ENCODE results near the gene XRN1.
"Not testable (repeated sequence)": the region's sequence is repeated elsewhere in the genome, so short reads cannot be mapped to it uniquely, and the experiment has no call there.

XRN1 gene

DNA sequence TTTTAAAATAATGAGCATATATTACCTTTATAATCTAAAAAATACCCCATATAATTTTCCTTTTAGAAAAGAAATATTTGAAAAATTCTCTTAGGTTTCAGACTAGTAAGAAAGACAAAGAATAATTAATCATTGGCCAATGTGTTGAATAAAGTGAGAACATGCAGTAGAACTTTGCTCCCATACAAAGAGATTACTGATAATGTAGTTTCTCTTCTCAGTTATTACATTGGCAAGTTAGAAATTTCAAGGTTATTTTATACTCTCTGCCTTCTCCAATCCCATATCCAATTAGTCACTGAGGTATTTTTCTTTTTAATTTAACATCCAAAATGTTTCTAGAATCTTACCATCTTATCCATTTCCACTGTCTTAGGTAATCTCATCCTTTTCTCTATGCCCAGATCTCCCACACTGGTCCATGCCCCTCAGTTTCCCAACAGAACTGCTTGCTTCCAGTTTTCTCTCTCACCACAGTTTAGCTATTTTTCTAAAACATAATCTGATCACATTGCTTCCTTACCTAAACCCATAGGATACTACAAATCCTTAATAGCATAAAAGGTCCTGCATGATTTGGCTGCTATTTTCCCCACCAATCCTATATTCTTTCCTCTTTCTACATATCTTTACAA is 10.8 kb downstream of the XRN1 start:
- DNase-seq: no peak

DNA sequence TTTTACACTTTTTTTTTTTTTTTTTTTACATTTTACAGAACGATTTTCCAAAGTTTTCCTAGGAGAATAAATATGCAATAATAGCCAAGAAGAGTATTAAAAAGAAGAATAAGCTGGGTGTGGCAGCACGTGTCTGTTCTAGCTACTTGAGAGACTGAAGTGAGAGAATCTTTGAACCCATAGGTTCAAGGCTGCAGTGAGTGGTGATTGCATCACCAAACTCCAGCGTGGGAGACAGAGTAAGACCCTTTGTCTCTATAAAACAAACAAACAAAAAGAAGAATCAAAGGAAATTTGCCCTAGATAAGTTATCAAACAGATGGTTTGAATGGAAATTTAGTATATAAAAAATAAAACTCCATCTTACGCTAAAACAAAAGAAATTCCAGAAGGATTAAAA is 13.3 kb downstream of the XRN1 start:
- DNase-seq: no peak

DNA sequence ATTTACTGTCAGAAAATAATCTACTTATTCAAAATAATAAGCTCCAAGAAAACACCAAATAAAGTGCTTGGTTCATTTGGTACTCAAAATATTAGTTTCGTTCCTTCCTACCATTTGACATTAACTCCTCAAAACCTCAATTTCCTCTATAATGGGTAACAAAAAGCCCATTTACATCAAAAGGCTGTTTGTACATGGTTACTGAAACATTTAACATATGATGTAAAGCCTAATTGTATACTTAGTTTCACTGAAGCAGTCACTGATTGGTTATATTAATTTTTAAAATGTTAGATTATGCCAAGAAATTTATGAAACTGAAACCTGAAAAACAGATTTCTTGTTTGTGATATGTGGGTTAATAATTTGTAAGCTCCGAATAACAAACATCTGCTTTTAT is 14.7 kb downstream of the XRN1 start:
- no peak for DNase-seq

DNA sequence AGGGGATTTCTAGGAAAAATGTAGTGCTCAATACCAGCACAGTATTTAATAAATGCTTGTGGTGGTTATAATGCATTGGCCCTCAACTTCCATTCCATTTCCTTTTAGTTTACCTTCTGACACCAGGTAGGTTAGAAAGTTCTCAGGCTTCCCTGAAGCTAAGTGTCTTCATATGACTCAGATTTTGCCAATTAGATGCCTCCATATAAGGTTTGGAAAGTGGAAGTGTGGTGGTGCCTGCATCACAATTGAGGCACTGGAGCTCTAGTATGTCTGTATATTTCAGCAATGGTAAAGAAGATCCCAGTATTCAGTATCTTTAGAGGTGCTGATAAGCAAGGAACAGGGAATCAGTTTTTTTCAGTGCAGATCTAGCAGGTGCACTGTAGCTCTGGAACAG is 18.3 kb downstream of the XRN1 start:
- no peak for DNase-seq

DNA sequence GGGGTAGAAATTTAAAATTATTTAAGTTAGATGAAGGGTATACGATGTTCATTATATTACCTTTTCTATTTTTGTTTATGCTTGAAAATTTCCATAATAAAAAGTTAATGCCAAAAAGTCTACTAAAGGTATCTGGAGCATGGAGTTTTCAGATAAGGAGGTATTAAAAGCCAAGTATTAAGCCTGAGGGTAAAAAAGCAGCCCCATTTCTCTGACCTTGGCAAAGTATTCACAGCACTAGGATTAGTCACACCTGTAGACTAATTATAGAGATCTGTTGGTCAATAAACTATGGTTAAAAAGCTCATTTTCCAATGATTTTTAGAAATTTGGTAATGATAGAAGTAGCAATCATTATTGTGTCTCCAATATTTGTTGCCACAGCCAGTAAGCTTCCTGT is 23.1 kb downstream of the XRN1 start:
- DNase-seq: no peak

DNA sequence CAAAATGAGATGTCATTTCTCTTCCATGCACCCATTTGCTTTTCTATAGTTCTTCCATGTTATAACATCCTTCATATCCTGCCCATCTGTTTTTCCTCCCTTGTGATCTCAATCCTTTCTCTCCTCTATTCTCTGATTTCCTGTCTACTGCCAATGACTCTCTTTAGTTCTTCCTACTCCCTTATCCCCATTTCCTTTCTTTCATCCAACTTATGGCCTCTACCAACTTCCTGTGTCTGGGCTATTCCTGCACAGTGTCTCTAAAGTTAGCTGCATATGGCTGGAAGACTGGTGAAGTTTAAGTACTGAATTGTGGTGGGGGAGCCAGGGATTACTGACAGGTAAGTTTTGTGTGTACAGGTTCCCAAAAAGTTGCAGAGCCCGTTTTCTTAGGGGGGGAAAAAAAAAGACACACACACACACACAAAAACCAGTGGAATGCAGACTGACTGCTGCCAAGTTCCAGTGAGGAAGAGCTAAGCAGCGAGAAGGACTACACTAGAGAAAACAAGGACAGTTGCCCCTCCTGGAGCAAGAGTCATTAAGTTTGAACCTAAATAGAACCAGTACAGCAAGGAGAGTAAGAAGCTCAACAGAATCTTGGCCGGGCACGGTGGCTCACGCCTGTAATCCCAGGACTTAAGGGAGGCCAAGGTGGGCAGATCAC is 28.8 kb downstream of the XRN1 start:
- no peak for DNase-seq

DNA sequence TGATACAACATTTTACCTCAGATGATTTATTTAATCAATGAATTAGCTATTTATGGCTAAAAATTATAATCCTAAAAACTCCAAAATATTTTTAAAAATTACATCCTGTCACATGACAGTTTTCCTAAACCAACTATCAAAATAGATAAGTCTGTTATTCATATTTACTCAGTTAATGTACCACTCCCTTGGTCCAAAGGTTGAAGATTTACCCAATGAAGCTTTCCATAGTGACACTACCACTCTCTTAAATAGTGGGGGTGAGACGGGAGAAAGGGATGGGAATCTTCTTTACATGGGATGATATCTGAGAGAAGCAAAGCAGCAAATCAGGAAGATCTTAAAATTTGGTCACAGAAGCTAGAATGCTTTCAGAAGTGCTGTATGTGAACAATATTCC is 30.5 kb downstream of the XRN1 start:
- DNase-seq: no peak

DNA sequence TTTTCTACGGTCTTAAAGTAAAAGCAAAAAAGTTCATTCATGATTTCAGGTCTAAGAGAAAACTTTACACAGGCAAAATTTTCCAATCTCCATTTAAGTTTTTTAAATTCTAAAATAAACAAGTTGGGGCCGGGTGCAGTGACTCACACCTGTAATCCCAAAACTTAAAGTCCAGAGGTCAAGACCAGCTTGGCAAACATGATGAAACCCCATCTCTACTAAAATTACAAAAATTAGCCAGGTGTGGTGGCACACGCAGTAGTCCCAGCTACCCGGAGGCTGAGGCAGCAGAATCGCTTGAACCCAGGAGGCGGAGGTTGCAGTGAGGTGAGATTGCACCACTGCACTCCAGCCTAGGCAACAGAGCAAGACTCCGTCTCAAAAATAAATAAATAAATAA is 47.3 kb downstream of the XRN1 start:
- DNase-seq: not testable (repeated sequence)

DNA sequence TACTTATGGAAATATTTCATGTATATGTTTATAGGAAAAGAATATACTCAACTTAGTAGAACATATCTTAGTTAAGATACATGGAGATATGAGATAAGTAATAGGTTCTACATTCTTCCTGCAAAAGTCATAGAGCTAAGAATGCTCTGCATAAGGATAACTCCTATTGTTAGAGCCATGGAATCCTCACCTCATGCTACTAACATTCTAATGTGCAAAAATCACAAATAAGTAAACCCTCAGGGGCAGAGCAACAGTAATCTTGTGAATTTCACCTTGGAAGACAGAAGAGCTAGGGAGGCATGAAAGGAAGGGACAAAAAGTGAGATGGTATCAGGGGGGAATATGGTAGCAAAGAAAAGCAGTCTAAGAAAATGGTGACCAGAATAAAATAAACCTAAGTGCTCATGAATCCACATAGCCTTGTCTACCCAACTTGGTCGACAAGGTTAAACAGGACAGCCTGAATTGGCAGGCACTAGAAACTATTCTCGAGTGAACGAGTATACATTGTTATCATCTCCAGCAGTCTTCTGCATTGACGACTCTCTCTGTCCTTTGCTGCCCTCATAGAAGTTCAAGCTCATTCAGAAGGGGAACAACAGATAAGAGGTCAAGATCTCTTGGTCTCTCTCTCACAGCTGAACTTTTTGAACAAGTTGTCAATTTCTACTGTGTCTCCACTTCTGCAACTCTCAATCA is 52.8 kb downstream of the XRN1 start:
- no peak for DNase-seq

DNA sequence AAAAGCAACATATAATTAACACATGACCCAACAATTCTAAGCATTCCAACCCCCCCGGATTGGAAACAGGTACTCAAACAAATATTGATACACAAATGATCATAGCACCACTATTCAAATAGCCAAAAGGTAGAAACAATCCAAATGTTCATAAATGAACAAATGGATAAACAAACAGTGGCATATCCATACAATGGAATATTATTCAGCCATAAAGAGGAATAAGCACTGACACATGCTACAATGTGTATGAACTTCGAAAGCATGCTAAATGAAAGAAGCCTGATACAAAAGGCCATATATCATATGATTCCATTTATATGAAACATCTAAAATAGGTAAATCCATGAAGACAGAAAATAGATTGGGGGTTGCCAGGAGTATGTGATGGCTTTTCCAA is 62.8 kb downstream of the XRN1 start:
- DNase-seq: no peak

DNA sequence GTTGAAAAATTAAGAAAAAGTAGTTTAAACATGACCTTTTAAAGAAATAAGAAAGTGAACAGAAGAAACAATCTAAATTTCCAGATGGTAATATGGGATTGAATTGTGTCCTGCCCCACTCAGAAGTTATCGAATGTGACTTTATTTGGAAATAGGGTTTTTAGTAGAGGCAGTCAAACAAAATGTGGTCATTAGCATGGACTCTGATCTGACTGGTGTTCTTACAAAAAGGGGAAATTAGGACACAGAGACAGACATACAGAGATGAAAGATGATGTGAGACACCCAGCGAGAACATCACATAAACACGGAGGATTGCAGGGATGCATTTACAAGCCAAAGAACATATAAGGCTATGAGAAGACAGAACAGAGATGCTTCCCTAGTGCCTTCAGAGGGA is 73.2 kb downstream of the XRN1 start:
- DNase-seq: no peak

DNA sequence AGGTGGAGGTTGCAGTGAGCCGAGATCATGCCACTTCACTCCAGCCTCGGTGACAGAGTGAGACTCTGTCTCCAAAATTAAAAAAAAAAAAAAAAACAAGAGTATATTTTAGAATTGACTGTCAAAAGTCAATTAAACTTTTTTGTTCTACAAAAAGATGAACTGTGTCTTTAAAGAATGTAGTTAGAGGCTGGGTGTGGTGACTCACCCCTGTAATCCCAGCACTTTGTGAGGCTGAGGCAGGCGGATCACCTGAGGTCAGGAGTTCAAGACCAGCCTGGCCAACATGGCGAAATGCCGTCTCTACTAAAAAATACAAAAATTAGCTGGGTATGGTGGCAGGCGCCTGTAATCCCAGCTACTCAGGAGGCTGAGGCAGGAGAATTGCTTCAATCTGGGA is 78.3 kb downstream of the XRN1 start:
- DNase-seq: not testable (repeated sequence)

DNA sequence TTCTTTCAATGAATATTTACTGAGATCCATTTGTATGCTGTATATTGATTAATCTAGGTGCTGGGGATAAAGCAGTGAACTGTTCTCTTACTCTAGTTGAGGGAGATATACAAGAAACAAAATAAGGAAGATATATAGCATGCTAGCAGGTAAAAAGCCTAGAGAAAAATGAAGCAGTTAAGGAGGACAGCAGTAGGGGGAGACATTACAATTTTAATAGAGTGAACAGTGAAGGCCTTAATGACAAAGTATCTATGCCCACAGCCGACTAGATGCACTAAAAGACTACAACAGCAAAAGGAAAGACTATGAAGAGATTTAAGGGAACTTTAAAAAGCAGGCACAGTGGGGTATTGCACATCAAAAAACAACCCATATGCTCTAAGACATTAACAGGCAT is 81.4 kb downstream of the XRN1 start:
- no peak for DNase-seq

DNA sequence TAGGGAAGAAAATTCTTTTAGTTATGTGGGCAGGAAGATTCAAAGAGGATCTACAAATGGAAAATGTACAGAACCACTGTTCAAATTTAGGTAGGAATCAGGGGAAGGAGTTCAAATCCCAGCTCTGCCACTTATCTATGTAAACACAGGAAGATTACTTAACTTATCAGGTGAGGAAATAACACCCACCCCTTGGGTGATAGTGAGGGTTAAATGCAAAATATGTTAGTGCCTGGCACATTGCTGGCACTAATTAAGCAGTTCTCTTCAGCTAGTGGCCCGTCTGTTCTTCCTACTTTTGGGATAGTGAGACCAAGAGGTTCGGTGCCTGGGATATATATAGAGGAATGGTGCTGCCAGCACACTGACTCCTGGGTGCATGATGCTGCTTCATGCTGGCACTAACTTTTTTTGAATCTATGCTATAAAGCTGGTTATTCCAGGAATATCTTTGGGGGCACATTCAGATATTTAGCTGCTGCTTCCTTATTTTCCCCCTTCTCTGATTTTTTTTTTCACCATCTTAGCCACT is 83.8 kb downstream of the XRN1 start:
- no peak for DNase-seq

DNA sequence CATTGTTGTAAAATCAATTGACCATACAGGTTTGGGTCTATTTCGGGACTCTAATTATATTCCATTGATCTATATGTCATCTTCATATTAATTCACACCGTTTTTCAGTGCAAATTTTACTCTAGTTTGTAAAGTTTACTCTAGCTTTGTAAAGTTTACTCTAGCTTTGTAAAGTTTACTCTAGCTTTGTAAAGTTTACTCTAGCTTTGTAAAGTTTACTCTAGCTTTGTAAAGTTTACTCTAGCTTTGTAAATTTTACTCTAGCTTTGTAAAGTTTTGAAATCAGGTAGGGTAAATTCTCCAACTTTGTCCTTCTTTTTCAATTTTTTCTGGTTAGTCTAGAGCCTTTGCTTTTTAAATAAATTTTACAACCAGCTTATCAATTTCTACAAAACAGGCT is 84.4 kb downstream of the XRN1 start:
- DNase-seq: not testable (repeated sequence)

DNA sequence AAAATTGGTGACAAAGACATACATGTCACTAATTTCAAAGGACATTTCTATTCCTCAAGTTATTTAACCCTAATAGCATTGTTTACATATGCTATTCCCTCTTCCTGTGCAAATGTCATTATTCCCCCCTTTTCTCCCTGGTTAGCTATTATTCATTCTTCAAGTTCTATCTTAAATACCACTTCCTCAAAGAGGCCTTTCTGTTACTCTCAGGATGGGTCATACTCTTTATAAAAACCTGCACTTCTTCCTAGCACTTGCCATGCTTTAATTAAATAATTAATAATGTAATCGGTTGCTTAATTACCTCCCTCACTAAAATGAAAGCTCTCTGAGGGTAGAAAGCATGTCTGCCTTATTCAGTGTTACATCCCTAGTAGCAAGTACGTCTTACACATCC is 88.5 kb downstream of the XRN1 start:
- DNase-seq: no peak

DNA sequence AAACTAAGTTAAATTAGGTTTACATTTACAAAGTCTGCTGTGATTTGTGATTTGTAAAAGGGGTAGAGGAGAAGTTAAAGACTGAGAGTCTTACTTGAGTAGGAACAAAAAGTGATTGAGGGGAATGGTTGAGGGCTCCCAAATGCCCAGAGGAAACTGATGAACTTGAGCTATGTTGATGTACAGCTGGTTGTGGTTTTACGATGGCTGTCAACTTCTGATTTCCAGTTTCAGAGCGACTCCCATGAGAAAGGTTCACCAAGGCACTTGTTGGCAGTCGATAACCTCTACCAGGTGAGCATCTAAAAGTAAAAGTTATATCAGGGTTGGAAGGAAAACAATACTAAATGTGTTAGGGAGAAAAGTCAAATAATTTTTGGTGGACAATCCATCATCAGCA is 91.0 kb downstream of the XRN1 start:
- no peak for DNase-seq

DNA sequence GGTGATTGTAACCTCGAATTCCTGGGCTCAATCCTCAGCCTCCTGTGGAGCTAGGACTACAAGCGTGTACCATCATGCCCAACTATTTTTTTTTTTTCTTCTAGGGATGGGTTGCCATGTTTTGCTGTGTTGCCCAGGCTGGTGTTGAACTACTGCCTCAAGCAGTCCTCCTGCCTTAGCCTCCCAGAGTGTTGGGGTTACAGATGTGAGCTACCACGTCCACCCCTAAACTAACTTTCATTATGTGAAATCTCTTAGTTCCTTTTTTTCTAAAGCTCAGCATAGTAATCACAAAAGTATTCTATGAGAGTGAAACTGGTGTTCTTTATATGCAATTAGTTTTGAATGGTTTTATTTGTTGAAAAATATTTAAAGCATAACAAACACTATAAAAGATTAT is 92.1 kb downstream of the XRN1 start:
- no peak for DNase-seq

DNA sequence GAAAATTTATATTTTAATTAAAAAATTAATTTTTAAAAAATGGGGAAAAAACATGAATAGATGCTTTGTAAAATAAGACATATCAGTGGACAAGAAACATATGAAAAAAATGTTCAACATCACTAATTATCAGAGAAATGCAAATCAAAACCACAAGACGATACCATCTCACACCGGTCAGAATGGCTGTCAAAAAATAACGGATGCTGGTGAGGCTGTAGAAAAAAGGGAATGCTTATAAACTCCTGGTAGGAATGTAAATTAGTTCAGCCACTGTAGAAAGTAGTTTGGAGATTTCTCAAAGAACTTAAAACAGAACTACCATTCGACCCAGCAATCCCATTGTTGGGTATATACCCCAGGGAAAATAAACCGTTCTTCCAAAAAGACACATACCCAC is 93.8 kb downstream of the XRN1 start:
- no peak for DNase-seq

DNA sequence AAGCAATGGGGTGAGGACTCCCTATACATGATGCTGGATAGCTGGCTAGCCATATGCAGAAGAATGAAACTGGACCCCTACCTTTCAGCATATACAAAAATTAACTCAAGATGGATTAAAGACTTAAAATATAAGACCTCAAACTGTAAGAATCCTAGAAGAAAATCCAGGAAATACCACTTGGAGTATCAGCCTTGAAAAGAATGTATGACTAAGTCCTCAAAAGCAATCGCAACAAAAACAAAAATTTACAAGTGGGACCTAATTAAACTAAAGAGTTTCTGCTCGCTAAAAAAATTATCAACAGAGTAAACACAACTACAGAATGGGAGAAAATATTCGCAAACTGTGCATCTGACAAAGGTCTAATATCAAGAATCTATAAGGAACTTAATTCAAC is 94.3 kb downstream of the XRN1 start:
- no peak for DNase-seq

DNA sequence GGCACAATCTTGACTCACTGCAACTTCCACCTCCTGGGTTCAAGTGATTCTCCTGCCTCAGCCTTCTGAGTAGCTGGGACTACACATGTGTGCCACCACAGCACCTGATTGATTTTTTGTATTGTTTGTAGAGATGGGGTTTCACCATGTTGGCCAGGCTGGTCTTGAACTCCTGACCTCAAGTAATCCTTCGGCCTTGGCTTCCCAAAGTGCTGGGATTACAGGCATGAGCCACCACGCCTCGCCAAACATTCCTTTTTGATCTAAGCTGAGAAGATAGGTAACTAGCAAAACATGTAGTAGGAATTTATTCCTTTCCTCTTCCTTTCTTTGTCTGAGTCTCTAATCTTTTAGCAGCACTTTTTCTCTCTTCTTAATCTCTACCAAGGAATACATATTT is 95.1 kb downstream of the XRN1 start:
- not testable (repeated sequence) for DNase-seq

DNA sequence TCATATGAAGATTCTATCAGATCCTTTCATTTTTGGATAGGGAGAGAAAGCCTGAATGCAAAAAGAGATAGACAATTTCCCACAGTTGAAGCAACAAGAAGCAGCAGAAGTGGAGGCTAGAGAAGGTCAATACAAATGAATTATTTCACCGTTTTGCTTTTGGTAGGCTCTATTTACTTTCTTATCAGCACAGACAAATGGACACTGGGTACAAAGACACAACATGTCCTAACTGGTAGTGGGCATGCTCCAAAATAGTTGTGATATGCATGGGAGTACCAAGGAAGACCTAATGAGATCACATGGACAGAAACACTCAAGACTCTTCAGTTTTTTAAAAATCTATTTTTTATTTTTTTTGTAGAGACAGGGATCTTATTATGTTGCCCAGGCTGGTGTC is 99.4 kb downstream of the XRN1 start:
- no peak for DNase-seq

DNA sequence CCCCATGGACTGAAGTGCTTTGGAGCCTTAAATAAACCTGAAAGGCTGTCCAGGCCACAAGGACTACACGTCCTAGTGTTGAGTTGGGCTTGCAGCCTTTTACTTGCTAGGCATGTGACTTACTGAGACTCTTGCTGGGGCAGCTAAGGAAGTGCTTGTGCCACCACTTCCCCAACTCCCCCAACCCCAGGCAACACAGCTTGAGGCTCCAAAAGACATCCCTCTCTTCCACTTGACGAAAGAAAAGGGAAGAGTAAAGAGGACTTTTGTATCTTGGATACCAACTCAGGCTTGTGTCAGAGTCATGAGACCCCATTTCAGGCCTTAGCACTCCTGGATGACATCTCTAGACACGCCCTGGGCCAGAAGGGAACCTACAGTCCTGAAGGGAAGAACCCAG is 109.8 kb downstream of the XRN1 start:
- DNase-seq: no peak

DNA sequence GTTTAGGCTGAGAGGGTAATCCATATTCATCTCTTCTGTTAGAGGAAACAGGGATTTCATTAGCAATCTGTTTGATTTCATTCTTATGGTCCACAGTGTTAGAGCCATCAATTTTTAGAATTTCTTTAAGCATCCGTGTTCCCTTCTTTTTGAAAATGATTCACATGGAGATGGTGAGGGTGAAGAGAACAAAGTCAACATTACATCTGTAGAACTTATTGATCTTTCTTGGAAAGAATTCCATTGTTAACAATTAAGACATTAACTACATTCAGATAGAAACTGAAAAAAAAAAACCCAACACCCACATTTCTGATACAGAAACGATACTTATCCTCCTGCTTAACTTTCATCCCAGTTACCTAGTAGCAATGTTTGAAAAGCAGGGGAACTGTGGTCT is 115.4 kb downstream of the XRN1 start:
- DNase-seq: no peak

All from activated T-cell treated with anti-CD3 and anti-CD28 coated beads for 4 hours (primary cell).